ENCODE data around the gene HDAC6.

GRCh38 chrX:48761674-48762471, 40.0 kb upstream of the HDAC6 start, which contains the start of gene GLOD5:
- TF ChIP-seq CTCF (conservative IDR thresholded peaks at IDR 0.05; ENCODE audit: low read length) (no peak), EZH2phosphoT487 (IDR thresholded peaks at IDR 0.05; ENCODE audit: borderline replicate concordance, low read depth, low read length) (no peak)

All from OCI-LY7 (cell line).